Measurements from ENCODE around the gene SCN3B. TPM values are rescaled to one million over a fixed set of nuclear protein-coding genes. Genes with fewer than 3 reads are reported as not detected.

The SCN3B gene
- total and polyA plus RNA-seq, 10 donors = 0.09 to 1.7 (median 0.58) TPM

- DNase-seq = no peak
- peaks cover 0 to 48% (median 0%) of the 10 kb centered on the region in 6 donors for H3K36me3 ChIP-seq
- no peak overlapping the region for H3K27ac ChIP-seq
- WGBS, 5 donors = 73 to 91% (median 85%) methylated on average over 4 of the region's 4 CpGs
- H3K4me3 ChIP-seq = no peak overlapping the region
- H3K4me1 ChIP-seq = peaks cover 0 to 9% (median 0%) of the 10 kb centered on the region in 6 donors
- H3K27me3 ChIP-seq (replicated peaks in 1 of 7) = no peaks in the 10 kb centered on the region
- no peaks in the 10 kb centered on the region for H3K9me3 ChIP-seq
- intact Hi-C loops (cut with DNase I; ENCODE audit: low total_unique reads) = no loop called here
- TF ChIP-seq POLR2A (IDR thresholded peaks at IDR 0.05) = no peak
- TF ChIP-seq CTCF (IDR thresholded peaks at IDR 0.05 in 8 of 11, conservative IDR thresholded peaks at IDR 0.05 in 3 of 11) = no peak
- no peak for TF ChIP-seq POLR2AphosphoS5 (IDR thresholded peaks at IDR 0.05)
Measured at GRCh38 chr11:123594921-123595320, 59.5 kb downstream of the SCN3B start.

- Histone ChIP-seq H3K9me3 (no peaks in the 10 kb centered on the region), H3K36me3 (peaks cover 0 to 46% (median 0%) of the 10 kb centered on the region in 6 donors), H3K4me3 (no peak overlapping the region), H3K27me3 (replicated peaks in 1 of 7) (no peaks in the 10 kb centered on the region), H3K27ac (no peak overlapping the region), H3K4me1 (peaks cover 0 to 11% (median 0%) of the 10 kb centered on the region in 6 donors)
- TF ChIP-seq POLR2AphosphoS5 (IDR thresholded peaks at IDR 0.05) (no peak), POLR2A (IDR thresholded peaks at IDR 0.05) (no peak), CTCF (IDR thresholded peaks at IDR 0.05 in 8 of 11, conservative IDR thresholded peaks at IDR 0.05 in 3 of 11) (no peak)
- intact Hi-C loops (cut with DNase I; ENCODE audit: low total_unique reads) = no loop called here
- no peak for DNase-seq
- 86 to 93% (median 87%) methylated on average over 8 of the region's 8 CpGs for WGBS, 5 donors
Measured at GRCh38 chr11:123594188-123594901, 60.1 kb downstream of the SCN3B start.

GRCh38 chr11:123593570-123593969 is 60.9 kb downstream of the SCN3B start:
- TF ChIP-seq CTCF (IDR thresholded peaks at IDR 0.05 in 8 of 11, conservative IDR thresholded peaks at IDR 0.05 in 3 of 11) (no peak), POLR2AphosphoS5 (IDR thresholded peaks at IDR 0.05) (no peak), POLR2A (IDR thresholded peaks at IDR 0.05) (no peak)
- no peak overlapping the region for H3K27ac ChIP-seq
- peaks cover 0 to 11% (median 0%) of the 10 kb centered on the region in 6 donors for H3K4me1 ChIP-seq
- no peak overlapping the region for H3K4me3 ChIP-seq
- no peaks in the 10 kb centered on the region for H3K9me3 ChIP-seq
- H3K36me3 ChIP-seq = peaks cover 0 to 41% (median 0%) of the 10 kb centered on the region in 6 donors
- WGBS, 5 donors = 70 to 91% (median 87%) methylated on average over 5 to 6 of the region's 6 CpGs
- no peaks in the 10 kb centered on the region for H3K27me3 ChIP-seq (replicated peaks in 1 of 7)
- no peak for DNase-seq
- intact Hi-C loops (cut with DNase I; ENCODE audit: low total_unique reads) = no loop called here

DNA sequence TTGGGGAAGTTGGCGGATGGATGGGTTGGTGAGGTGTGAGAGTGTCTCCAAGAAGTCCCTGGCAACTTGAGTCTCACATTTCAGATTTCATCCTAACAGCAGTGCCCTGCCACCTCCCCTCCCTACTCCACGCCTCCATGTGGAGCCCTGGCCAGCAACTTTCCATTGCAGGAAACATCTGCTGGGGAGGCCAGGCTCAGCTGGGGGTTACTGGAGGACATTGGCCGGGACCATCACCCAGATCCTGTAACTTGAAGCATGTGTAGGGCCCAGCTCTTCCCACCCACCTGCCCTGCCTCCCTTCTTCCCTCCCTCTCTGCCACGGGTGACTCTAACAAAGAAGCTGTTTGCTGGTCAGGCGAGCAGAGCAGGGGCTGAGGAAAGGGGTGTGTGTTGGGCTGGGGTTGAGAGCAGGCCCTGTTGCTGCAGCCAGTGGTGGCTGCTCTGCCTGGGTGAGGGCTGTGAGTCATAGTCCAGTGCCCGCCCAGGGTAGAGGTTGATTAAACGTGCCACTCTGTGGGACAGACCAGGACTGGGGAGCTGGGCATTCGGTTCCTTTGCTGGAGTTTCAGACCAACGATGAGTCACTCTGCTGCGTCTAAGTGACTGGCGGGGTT is 64.0 kb downstream of the SCN3B start:
- H3K27me3 ChIP-seq (replicated peaks in 1 of 7) = no peaks in the 10 kb centered on the region

More for the DNA sequence above, 64.0 kb downstream of the SCN3B start:
- Histone ChIP-seq H3K27ac (peak overlapping the region in 4 of 8 donors; percentile 5 to 27 (median 14)), H3K9me3 (no peaks in the 10 kb centered on the region), H3K36me3 (peaks cover 0 to 31% (median 0%) of the 10 kb centered on the region in 6 donors), H3K4me3 (no peak overlapping the region), H3K4me1 (peaks cover 0 to 11% (median 0%) of the 10 kb centered on the region in 6 donors)
- DNase-seq = no peak
- WGBS, 5 donors = 49 to 73% (median 69%) methylated on average over 5 to 11 of the region's 11 CpGs
- TF ChIP-seq POLR2AphosphoS5 (IDR thresholded peaks at IDR 0.05) = peak in 2 of 3 donors; percentile 45 to 57
- TF ChIP-seq POLR2A (IDR thresholded peaks at IDR 0.05) = no peak
- intact Hi-C loops (cut with DNase I; ENCODE audit: low total_unique reads) = no loop called here
